CD1c-positive myeloid dendritic cell (primary cell): ENCODE measurements around the gene CABLES1.
"Not testable (repeated sequence)": the region's sequence is repeated elsewhere in the genome, so short reads cannot be mapped to it uniquely, and the experiment has no call there.

Source experiments
- DNase-seq: peaks from one replicate; pipeline ENCODE4 v3.0.0-alpha.2; 2016; ENCODE audit errors: extremely low spot score

Gene CABLES1

GRCh38 chr18:23241833-23242496, 106.7 kb downstream of the CABLES1 start:
- DNase-seq = not testable (repeated sequence)

GRCh38 chr18:23243178-23243577, 107.9 kb downstream of the CABLES1 start:
- peak; percentile 54 for DNase-seq

- no peak for DNase-seq
These were observed 108.5 kb downstream of the CABLES1 start for GRCh38 chr18:23243816-23244215.

- DNase-seq = no peak
These were observed 109.1 kb downstream of the CABLES1 start for GRCh38 chr18:23244401-23244800.

- DNase-seq = no peak
These were observed 110.2 kb downstream of the CABLES1 start for GRCh38 chr18:23245461-23245860.

- DNase-seq = no peak
These were observed 112.0 kb downstream of the CABLES1 start for GRCh38 chr18:23247331-23247730.

- DNase-seq = no peak
These were observed 112.6 kb downstream of the CABLES1 start for GRCh38 chr18:23247896-23248295.

- no peak for DNase-seq
These were observed 113.5 kb downstream of the CABLES1 start for GRCh38 chr18:23248826-23249225.

GRCh38 chr18:23249348-23249747, 114.1 kb downstream of the CABLES1 start:
- DNase-seq = no peak

- DNase-seq = peak; percentile 45
These were observed 115.8 kb downstream of the CABLES1 start for GRCh38 chr18:23250893-23251656.

GRCh38 chr18:23253630-23254029, 118.3 kb downstream of the CABLES1 start:
- DNase-seq = no peak

- DNase-seq = no peak
These were observed 121.9 kb downstream of the CABLES1 start for GRCh38 chr18:23257137-23257536.

- DNase-seq = peak; percentile 60
These were observed 122.6 kb downstream of the CABLES1 start for GRCh38 chr18:23257686-23258565.

GRCh38 chr18:23258566-23259469, 123.5 kb downstream of the CABLES1 start:
- no peak for DNase-seq

GRCh38 chr18:23259701-23260681, 124.7 kb downstream of the CABLES1 start:
- DNase-seq = peak; percentile 52

- DNase-seq = no peak
These were observed 125.8 kb downstream of the CABLES1 start for GRCh38 chr18:23260926-23261590.

- DNase-seq = no peak
These were observed 128.4 kb downstream of the CABLES1 start for GRCh38 chr18:23263551-23264235.

- no peak for DNase-seq
These were observed 130.6 kb downstream of the CABLES1 start for GRCh38 chr18:23265682-23266399.
